ENCODE results near the gene C3orf52. TPM values are rescaled to one million over a fixed set of nuclear protein-coding genes. Genes with fewer than 3 reads are reported as not detected.

Gene C3orf52
- total and polyA plus RNA-seq, 2 experiments from 2014 or later, result 9.3 to 20.7 TPM

- peaks cover 50% of the 10 kb centered on the region for H3K4me1 ChIP-seq (ENCODE audit: insufficient read depth)
- WGBS (ENCODE audit: low lambda C conversion rate, missing lambda C conversion rate), result 90% methylated on average over 5 of the region's 5 CpGs
- no peak for TF ChIP-seq EZH2 (IDR thresholded peaks at IDR 0.05; ENCODE audit: borderline replicate concordance)
- TF ChIP-seq CTCF (IDR thresholded peaks at IDR 0.05; ENCODE audit: poor library complexity), result no peak
- no peak for TF ChIP-seq EZH2phosphoT487 (IDR thresholded peaks at IDR 0.05; ENCODE audit: low read depth, severe bottlenecking, unreplicated experiment)
- H3K36me3 ChIP-seq (replicated peaks; ENCODE audit: insufficient read depth, low read depth), result no peaks in the 10 kb centered on the region
- peak overlapping the region; percentile 88 for H3K4me2 ChIP-seq
- no peaks in the 10 kb centered on the region for H3K9me2 ChIP-seq (replicated peaks; ENCODE audit: insufficient read depth)
- H3K4me3 ChIP-seq, result no peak overlapping the region
- no peaks in the 10 kb centered on the region for H3K27me3 ChIP-seq
- H3K9me3 ChIP-seq (ENCODE audit: low read depth), result no peaks in the 10 kb centered on the region
- peaks cover 30% of the 10 kb centered on the region for H3K79me2 ChIP-seq
- no peak overlapping the region for H2AFZ ChIP-seq
- peak overlapping the region; percentile 97 for H3K27ac ChIP-seq
- DNase-seq (ENCODE audit: low spot score), result no peak
- H4K20me1 ChIP-seq (ENCODE audit: insufficient read depth, poor library complexity, severe bottlenecking), result no peaks in the 10 kb centered on the region
Observed at GRCh38 chr3:112087746-112088145, 1.6 kb downstream of the C3orf52 start.

- H4K20me1 ChIP-seq (ENCODE audit: insufficient read depth, poor library complexity, severe bottlenecking), result no peaks in the 10 kb centered on the region
- peaks cover 52% of the 10 kb centered on the region for H3K4me1 ChIP-seq (ENCODE audit: insufficient read depth)
- no peaks in the 10 kb centered on the region for H3K9me3 ChIP-seq (ENCODE audit: low read depth)
- WGBS (ENCODE audit: low lambda C conversion rate, missing lambda C conversion rate), result 70% methylated on average over 4 of the region's 4 CpGs
- H3K4me2 ChIP-seq, result peak overlapping the region; percentile 88
- no peaks in the 10 kb centered on the region for H3K27me3 ChIP-seq
- peaks cover 31% of the 10 kb centered on the region for H3K79me2 ChIP-seq
- no peaks in the 10 kb centered on the region for H3K9me2 ChIP-seq (replicated peaks; ENCODE audit: insufficient read depth)
- H3K36me3 ChIP-seq (replicated peaks; ENCODE audit: insufficient read depth, low read depth), result no peaks in the 10 kb centered on the region
- TF ChIP-seq CTCF (IDR thresholded peaks at IDR 0.05; ENCODE audit: poor library complexity) (no peak), EZH2 (IDR thresholded peaks at IDR 0.05; ENCODE audit: borderline replicate concordance) (no peak), EZH2phosphoT487 (IDR thresholded peaks at IDR 0.05; ENCODE audit: low read depth, severe bottlenecking, unreplicated experiment) (no peak)
- no peak for DNase-seq (ENCODE audit: low spot score)
- no peak overlapping the region for H3K27ac ChIP-seq
- no peak overlapping the region for H2AFZ ChIP-seq
- no peak overlapping the region for H3K4me3 ChIP-seq
Observed at GRCh38 chr3:112088944-112089343, 2.8 kb downstream of the C3orf52 start.

GRCh38 chr3:112089956-112090886 is 4.0 kb downstream of the C3orf52 start:
- WGBS (ENCODE audit: low lambda C conversion rate, missing lambda C conversion rate), result 68% methylated on average over 9 of the region's 9 CpGs
- no peaks in the 10 kb centered on the region for H3K9me2 ChIP-seq (replicated peaks; ENCODE audit: insufficient read depth)
- peaks cover 37% of the 10 kb centered on the region for H3K79me2 ChIP-seq
- no peak overlapping the region for H2AFZ ChIP-seq
- H3K4me2 ChIP-seq, result peak overlapping the region; percentile 52
- peak; percentile 23 for DNase-seq (ENCODE audit: low spot score)
- no peaks in the 10 kb centered on the region for H3K27me3 ChIP-seq
- no peak overlapping the region for H3K4me3 ChIP-seq
- no peaks in the 10 kb centered on the region for H3K9me3 ChIP-seq (ENCODE audit: low read depth)
- H3K4me1 ChIP-seq (ENCODE audit: insufficient read depth), result peaks cover 43% of the 10 kb centered on the region
- TF ChIP-seq CTCF (IDR thresholded peaks at IDR 0.05; ENCODE audit: poor library complexity) (no peak), EZH2 (IDR thresholded peaks at IDR 0.05; ENCODE audit: borderline replicate concordance) (no peak)
- no peaks in the 10 kb centered on the region for H4K20me1 ChIP-seq (ENCODE audit: insufficient read depth, poor library complexity, severe bottlenecking)
- H3K36me3 ChIP-seq (replicated peaks; ENCODE audit: insufficient read depth, low read depth), result no peaks in the 10 kb centered on the region
- H3K27ac ChIP-seq, result peak overlapping the region; percentile 91
